ENCODE results near the gene NANOS2. TPM values are rescaled to one million over a fixed set of nuclear protein-coding genes. Genes with fewer than 3 reads are reported as not detected.

NANOS2 gene
- total RNA-seq, 4 donors from 2014 or later = not detected

- no peak for TF ChIP-seq EP300 (IDR thresholded peaks at IDR 0.05)
- TF ChIP-seq CTCF (IDR thresholded peaks at IDR 0.05) = no peak
- no peak for TF ChIP-seq POLR2A (IDR thresholded peaks at IDR 0.05)
- no peak for TF ChIP-seq POLR2AphosphoS5 (IDR thresholded peaks at IDR 0.05)
- H3K9me3 ChIP-seq = no peaks in the 10 kb centered on the region
- no peak overlapping the region for H3K27ac ChIP-seq
- H3K4me1 ChIP-seq = no peaks in the 10 kb centered on the region
- WGBS = 100% methylated on average over 2 of the region's 3 CpGs
- H3K27me3 ChIP-seq = peaks cover 65% of the 10 kb centered on the region
- no peak overlapping the region for H3K4me3 ChIP-seq
- no peaks in the 10 kb centered on the region for H3K36me3 ChIP-seq
- DNase-seq (ENCODE audit: low spot score in 2 of 2) = no peak
Observed at GRCh38 chr19:45938733-45939319, 24.2 kb upstream of the NANOS2 start.

GRCh38 chr19:45935267-45935666, 20.7 kb upstream of the NANOS2 start:
- H3K4me3 ChIP-seq = no peak overlapping the region
- 75% methylated on average over 18 of the region's 19 CpGs for WGBS
- no peak for DNase-seq (ENCODE audit: low spot score in 2 of 2)
- no peak overlapping the region for H3K27ac ChIP-seq
- no peaks in the 10 kb centered on the region for H3K4me1 ChIP-seq
- H3K9me3 ChIP-seq = no peaks in the 10 kb centered on the region
- TF ChIP-seq POLR2A (IDR thresholded peaks at IDR 0.05) (no peak), EP300 (IDR thresholded peaks at IDR 0.05) (no peak), POLR2AphosphoS5 (IDR thresholded peaks at IDR 0.05) (no peak), CTCF (IDR thresholded peaks at IDR 0.05) (no peak)
- no peaks in the 10 kb centered on the region for H3K36me3 ChIP-seq
- peaks cover 75% of the 10 kb centered on the region for H3K27me3 ChIP-seq

DNA sequence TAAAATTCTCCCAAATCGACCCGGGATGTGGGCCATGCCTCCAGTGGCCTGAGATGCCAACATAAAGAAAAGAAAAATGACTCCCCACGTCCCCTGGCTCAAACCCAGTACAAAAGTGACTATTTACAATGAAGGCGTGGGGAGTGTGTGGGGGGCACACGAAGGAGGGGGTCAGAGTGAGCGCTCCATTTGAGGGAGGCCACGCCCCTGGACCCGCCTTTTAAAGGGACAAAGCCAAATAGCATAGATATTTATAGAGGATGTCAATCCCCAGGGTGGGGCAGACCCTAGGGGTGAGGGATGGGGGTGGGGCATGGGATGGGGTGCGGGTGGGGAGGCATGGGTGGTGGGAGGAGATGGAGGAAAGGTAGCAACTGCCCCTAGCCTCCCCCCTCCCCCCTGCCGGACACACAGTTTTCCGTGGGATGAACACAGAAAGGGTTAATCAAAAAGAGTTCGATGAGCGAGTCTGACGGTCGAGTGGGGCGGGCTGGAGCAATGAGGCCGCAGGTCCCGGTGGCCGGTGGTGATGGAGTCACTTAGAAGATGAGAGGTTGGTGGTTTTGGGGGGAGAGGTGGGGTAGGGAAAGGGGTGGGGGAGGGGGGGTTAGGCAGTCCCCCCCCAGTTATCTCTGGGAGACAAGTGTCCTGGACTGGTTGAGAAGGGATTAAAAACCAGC, 20.1 kb upstream of the NANOS2 start:
- no peak overlapping the region for H3K4me3 ChIP-seq
- no peak for TF ChIP-seq POLR2AphosphoS5 (IDR thresholded peaks at IDR 0.05)
- TF ChIP-seq POLR2A (IDR thresholded peaks at IDR 0.05) = no peak
- no peak for TF ChIP-seq EP300 (IDR thresholded peaks at IDR 0.05)
- no peak for TF ChIP-seq CTCF (IDR thresholded peaks at IDR 0.05)
- no peaks in the 10 kb centered on the region for H3K36me3 ChIP-seq
- H3K4me1 ChIP-seq = no peaks in the 10 kb centered on the region
- H3K27me3 ChIP-seq = peaks cover 69% of the 10 kb centered on the region
- 27% methylated on average over 19 of the region's 19 CpGs for WGBS
- no peak for DNase-seq (ENCODE audit: low spot score in 2 of 2)
- H3K27ac ChIP-seq = no peak overlapping the region
- no peaks in the 10 kb centered on the region for H3K9me3 ChIP-seq

GRCh38 chr19:45933759-45934158, 19.2 kb upstream of the NANOS2 start:
- 60% methylated on average over 9 of the region's 9 CpGs for WGBS
- H3K4me1 ChIP-seq = no peaks in the 10 kb centered on the region
- H3K4me3 ChIP-seq = no peak overlapping the region
- H3K9me3 ChIP-seq = no peaks in the 10 kb centered on the region
- no peak overlapping the region for H3K27ac ChIP-seq
- TF ChIP-seq POLR2A (IDR thresholded peaks at IDR 0.05) = no peak
- no peak for TF ChIP-seq EP300 (IDR thresholded peaks at IDR 0.05)
- TF ChIP-seq POLR2AphosphoS5 (IDR thresholded peaks at IDR 0.05) = no peak
- TF ChIP-seq CTCF (IDR thresholded peaks at IDR 0.05) = no peak
- no peak for DNase-seq (ENCODE audit: low spot score in 2 of 2)
- H3K36me3 ChIP-seq = no peaks in the 10 kb centered on the region
- H3K27me3 ChIP-seq = peaks cover 67% of the 10 kb centered on the region

DNA sequence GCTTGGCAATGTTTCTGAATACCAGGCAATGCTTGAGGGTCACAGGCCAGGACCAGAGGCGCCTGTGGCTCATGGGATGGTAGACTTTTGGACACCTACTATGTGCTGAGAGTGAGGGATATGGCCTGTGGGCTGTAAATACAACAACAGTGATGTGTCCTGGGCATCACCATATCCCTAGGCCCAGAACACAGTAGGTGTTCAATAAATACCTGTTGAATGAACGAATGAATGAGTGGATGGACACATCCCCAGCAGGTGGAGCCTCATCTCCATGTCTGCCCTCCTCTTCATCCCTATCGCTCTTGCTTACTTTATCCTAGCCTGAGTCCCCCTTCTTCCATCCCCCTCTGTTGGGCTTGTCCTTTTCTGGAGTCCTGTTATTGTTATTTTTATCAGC, 16.5 kb upstream of the NANOS2 start:
- H3K9me3 ChIP-seq = no peaks in the 10 kb centered on the region
- 68% methylated on average over 3 of the region's 3 CpGs for WGBS
- H3K4me1 ChIP-seq = peaks cover 8% of the 10 kb centered on the region
- no peak for DNase-seq (ENCODE audit: low spot score in 2 of 2)
- H3K27me3 ChIP-seq = peaks cover 41% of the 10 kb centered on the region
- no peak overlapping the region for H3K27ac ChIP-seq
- no peaks in the 10 kb centered on the region for H3K36me3 ChIP-seq
- no peak overlapping the region for H3K4me3 ChIP-seq
- no peak for TF ChIP-seq CTCF (IDR thresholded peaks at IDR 0.05)
- TF ChIP-seq EP300 (IDR thresholded peaks at IDR 0.05) = no peak
- TF ChIP-seq POLR2A (IDR thresholded peaks at IDR 0.05) = no peak
- TF ChIP-seq POLR2AphosphoS5 (IDR thresholded peaks at IDR 0.05) = no peak

Data from suprapubic skin (tissue), 4 donors.